Measurements from ENCODE around the gene ENDOG. TPM values are rescaled to one million over a fixed set of nuclear protein-coding genes. Genes with fewer than 3 reads are reported as not detected.
"Not testable (repeated sequence)": the region's sequence is repeated elsewhere in the genome, so short reads cannot be mapped to it uniquely, and the experiment has no call there.

ENDOG gene
- polyA plus RNA-seq, 1 donor from 2014 or later = 61.5 TPM

DNA sequence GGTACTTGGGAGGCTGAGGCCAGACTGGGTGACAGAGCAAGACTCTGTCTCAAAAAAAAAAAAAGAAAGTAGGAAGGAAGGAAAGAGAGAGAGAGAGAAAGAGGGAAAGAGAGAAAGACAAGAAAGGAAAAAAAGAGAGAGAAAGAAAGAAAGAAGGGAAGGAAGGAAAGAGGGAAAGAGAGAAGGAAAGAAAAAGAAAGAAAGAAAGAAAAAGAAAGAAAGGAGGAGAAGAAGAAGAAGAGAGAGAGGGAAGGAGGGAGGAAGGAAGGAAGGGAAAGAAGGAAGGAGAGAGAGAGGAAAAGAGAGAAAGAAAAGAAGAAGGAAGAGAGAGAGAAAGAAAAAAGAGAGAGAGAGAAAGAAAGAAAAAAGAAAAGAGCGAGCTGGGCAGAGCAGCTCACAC, 43.5 kb upstream of the ENDOG start:
- no peak overlapping the region for H3K27ac ChIP-seq (ENCODE audit: low read length)
- TF ChIP-seq EZH2 (IDR thresholded peaks at IDR 0.05; ENCODE audit: borderline replicate concordance, insufficient read depth, low read length, poor library complexity, severe bottlenecking) = no peak
- TF ChIP-seq EP300 (conservative IDR thresholded peaks at IDR 0.05; ENCODE audit: poor library complexity, severe bottlenecking) = no peak
- TF ChIP-seq TAF1 (IDR thresholded peaks at IDR 0.05; ENCODE audit: low read depth) = no peak
- TF ChIP-seq POLR2AphosphoS5 (IDR thresholded peaks at IDR 0.05) = no peak
- TF ChIP-seq RAD21 (conservative IDR thresholded peaks at IDR 0.05) = no peak
- no peak for TF ChIP-seq SMC3 (conservative IDR thresholded peaks at IDR 0.05; ENCODE audit: poor library complexity)
- no peak for TF ChIP-seq MXI1 (conservative IDR thresholded peaks at IDR 0.05; ENCODE audit: poor library complexity, severe bottlenecking)
- no peak for TF ChIP-seq REST (IDR thresholded peaks at IDR 0.05; ENCODE audit: borderline replicate concordance)
- no peak for TF ChIP-seq CTCF (IDR thresholded peaks at IDR 0.05; ENCODE audit: poor library complexity, severe bottlenecking)
- no peaks in the 10 kb centered on the region for H3K36me3 ChIP-seq (ENCODE audit: insufficient read depth, low read length)
- H3K9me2 ChIP-seq (ENCODE audit: insufficient read depth, low read length) = no peaks in the 10 kb centered on the region
- H3K27me3 ChIP-seq (ENCODE audit: insufficient read depth, low read depth, low read length) = no peaks in the 10 kb centered on the region
- peaks cover 12% of the 10 kb centered on the region for H3K79me2 ChIP-seq (replicated peaks; ENCODE audit: insufficient read depth, low read length)
- H3K4me2 ChIP-seq (ENCODE audit: low read length) = no peak overlapping the region
- H3F3A ChIP-seq (ENCODE audit: insufficient read depth, low read length, poor library complexity, severe bottlenecking) = no peaks in the 10 kb centered on the region
- H3K9me3 ChIP-seq (ENCODE audit: low read length) = no peaks in the 10 kb centered on the region
- H3K9ac ChIP-seq (ENCODE audit: low read length) = no peak overlapping the region
- no peak overlapping the region for H2AFZ ChIP-seq (ENCODE audit: low read depth, low read length)
- no peak overlapping the region for H3K4me3 ChIP-seq (ENCODE audit: low read length)
- no peaks in the 10 kb centered on the region for H4K20me1 ChIP-seq (ENCODE audit: insufficient read depth)

DNA sequence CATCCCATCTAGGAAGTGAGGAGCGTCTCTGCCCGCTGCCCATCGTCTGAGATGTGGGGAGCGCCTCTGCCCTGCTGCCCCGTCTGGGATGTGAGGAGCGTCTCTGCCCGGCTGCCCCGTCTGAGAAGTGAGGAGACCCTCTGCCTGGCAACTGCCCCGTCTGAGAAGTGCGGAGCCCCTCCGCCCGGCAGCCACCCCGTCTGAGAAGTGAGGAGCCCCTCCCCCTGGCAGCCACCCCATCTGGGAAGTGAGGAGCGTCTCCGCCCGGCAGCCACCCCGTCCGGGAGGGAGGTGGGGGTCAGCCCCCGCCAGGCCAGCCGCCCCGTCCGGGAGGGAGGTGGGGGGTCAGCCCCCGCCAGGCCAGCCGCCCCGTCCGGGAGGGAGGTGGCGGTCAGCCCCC, 38.2 kb upstream of the ENDOG start:
- H3K4me2 ChIP-seq (ENCODE audit: low read length); H2AFZ ChIP-seq (ENCODE audit: low read depth, low read length); H3K36me3 ChIP-seq (ENCODE audit: insufficient read depth, low read length); H3K79me2 ChIP-seq (replicated peaks; ENCODE audit: insufficient read depth, low read length); H3K9me3 ChIP-seq (ENCODE audit: low read length); H3K9me2 ChIP-seq (ENCODE audit: insufficient read depth, low read length); H3K9ac ChIP-seq (ENCODE audit: low read length); H3F3A ChIP-seq (ENCODE audit: insufficient read depth, low read length, poor library complexity, severe bottlenecking); H3K27ac ChIP-seq (ENCODE audit: low read length); H3K27me3 ChIP-seq (ENCODE audit: insufficient read depth, low read depth, low read length); H4K20me1 ChIP-seq (ENCODE audit: insufficient read depth); H3K4me3 ChIP-seq (ENCODE audit: low read length): not testable (repeated sequence)
